Inflammatory macrophage treated with lipopolysaccharide for 4 hours (primary cell): ENCODE measurements around the gene WWP2.
"Not testable (repeated sequence)": the region's sequence is repeated elsewhere in the genome, so short reads cannot be mapped to it uniquely, and the experiment has no call there.

Experiments
- DNase-seq: peaks from one replicate; pipeline ENCODE4 v3.0.0-alpha.2; 2020

Gene WWP2

DNA sequence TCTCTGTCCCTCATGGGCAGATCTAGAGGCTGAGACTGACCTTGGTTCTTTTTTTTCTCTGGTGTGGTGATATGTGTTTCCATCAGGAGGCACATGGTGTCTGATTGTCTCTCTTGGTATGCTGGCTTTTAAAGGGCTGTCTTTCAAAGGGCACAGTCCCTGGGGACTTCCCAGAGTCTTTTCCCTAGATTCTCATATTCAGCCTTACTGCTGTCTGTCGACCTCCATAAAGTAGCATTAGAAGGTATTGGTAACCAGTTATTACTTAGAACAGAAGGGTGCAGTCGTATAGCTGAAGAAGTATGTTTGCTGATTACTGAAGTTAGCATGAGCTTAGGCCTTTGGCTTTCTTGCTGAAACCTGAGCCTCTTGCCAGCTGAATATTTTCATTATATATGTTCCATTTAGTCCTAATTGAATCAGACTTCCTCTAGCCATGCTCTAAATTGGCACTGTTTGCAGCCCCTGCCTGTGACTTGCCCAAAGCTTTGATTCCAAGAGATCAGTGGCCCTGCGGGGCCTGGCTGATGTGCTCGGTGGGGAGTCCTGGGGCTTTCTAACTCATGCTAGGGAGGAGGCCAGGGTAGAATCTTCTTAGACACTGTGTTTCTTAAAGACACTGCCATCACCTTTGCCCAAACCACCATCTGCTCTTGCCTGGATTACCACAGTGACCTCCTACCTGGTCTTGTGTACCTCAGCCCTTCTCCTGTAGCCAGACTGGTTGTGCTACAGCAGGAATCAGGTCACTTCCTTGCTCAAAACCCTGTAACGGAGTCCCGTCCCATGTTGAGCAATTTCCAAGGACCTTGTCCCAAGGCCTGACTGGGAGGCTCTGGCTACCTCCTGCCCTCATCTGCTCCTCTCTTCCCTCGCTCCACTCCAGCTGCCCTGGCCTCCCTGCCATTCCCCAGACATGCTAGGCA is 71.5 kb downstream of the WWP2 start:
- DNase-seq: no peak

DNA sequence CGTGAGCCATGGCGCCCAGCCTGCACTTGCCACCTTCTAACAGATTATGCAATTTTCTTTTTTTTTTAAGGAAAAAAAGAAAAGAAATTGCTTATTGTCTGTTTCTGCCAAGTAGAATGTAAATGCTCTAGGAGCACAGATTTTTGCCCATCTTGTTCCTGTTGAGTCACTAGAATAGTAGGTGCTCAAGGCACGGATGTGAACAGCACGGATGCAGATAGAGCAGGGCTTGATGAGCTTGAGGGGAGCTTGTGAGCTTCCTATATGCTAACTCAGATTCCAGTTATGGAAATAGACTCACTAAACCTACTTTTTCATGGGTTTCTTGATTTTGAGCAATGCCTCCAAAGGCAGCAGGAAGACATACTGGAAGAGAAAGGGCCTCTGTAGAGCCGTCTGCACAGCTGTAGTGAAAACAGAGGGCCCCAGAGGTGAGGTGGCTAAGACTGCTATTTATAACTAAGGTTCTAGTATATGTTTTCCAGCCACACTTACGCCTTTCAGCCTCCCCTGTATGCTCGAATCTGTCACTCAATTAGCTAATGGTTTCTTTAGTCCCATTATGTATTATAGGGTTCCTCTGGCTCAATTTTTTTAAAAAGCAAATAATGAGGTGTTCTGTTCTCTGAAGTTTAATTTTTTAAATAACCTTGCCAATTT is 72.8 kb downstream of the WWP2 start:
- DNase-seq: no peak

DNA sequence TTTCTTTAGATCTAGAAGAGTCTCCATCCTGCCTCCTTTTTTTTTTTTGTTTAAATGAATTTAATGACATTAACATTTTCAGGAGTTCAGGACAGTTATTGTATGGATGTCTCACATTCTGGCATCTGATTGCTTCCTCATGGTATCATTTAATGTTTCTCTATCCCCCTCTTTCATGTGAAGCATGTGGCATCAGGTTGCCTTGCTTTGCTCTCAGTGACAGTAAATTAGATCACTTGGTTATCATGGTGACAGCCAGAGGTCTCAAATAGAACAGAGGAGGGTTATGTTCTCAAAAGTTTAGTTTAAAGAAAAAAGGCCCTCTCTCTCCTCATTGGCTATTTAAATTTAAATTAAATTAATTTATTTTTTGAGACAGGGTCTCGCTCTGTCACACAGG is 74.1 kb downstream of the WWP2 start:
- DNase-seq: no peak

DNA sequence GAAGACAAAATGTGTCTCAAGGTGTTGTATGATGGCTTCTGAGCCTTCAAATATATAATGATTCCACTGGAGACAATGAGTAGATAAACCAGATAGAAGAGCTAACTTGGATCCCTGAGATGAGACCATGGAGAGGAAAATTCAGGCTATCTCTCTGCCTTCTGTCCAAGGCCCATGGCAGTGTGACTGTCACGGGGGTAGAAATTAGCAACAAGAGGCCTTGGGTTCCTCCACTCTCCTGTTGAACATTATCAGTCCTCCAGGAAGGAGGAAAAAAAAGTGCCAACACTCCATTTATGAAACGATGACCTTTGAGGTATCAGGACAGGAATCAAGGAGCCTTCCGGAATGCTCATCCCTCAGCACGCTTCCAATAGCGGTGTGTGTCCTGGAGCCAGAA is 75.2 kb downstream of the WWP2 start:
- DNase-seq: no peak

DNA sequence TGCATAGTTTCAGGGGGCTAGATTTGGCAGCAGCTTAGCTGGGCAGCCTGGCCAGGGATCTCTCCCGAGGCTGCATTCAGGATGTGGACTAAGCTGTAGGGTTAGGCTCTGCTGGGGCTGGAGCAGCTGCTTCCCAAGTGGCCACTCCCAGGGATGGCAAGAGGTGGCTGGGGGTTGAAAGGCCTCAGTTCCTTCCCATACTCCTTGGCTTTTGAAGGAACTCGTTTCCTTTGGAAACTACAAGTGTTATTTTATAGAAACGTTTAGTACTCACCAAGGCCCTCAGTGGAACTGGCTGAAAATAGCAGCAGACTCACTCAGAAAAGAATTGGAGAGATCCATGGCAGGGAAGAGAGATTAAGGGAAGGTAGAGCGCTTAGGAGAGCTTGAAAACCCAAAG is 76.4 kb downstream of the WWP2 start:
- DNase-seq: no peak

DNA sequence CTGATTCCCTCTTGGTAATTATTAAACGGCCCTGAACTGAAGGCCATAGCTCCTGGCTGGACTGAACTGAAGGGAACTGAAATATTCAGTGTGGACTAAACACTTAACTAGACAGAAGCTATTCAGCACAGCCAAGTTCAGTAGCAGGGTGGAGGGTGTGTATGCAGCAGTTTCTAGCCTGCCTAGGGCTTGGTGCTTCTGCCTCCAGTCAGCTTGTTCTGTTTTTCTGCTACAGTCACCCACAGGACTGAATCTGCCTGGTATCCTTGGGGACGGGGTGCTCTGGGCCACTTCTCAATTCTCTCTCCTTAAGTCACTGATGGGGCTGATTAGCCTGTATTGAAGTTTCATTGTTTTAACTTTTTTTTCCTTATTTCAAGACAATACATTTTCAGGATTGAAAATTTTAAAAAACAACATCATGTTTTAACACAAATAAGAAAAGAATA is 77.1 kb downstream of the WWP2 start:
- no peak for DNase-seq

DNA sequence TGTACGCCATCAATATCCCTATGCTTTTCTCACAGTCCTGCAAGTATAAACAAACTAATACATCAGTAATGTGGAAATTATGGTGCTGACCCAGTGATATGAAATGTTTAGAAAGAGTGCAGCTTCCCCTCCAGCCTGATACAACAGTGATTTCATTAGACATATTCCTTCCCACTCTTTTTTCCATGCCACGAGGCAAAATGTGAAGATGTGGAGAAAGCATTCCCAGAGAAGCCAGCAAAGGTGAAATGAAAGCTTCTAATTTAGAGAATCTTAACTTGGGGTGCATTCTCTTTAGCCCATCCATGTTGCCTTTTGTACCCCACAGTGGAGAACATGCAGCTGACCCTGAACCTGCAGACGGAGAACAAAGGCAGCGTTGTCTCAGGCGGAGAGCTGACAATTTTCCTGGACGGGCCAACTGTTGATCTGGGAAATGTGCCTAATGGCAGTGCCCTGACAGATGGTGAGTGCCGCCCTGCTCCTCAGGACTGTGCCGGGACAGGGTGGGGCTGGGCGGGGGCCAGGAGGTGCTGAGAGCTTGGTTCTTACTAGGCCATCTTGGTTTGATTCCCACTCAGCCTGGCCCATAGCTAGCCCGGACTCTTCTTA is 77.8 kb downstream of the WWP2 start:
- DNase-seq: no peak

DNA sequence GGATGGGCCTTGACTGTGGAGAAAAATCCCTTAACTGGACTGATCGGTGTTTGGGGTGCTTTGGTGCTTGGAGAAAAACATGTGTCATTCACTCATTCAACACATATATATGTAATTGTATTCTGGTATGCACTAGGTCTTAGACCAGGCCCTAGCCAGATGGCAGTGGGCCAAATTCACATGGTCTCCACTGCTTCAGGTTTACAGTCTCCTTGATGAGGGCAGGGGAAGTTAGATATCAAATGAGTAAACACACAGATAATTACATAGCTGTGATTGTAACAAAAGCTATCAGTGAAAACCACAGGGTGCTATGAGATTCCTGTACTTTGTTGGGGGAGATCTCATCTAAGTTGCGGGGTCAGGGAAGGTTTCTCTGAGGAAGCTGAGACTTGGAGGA is 78.8 kb downstream of the WWP2 start:
- DNase-seq: no peak

DNA sequence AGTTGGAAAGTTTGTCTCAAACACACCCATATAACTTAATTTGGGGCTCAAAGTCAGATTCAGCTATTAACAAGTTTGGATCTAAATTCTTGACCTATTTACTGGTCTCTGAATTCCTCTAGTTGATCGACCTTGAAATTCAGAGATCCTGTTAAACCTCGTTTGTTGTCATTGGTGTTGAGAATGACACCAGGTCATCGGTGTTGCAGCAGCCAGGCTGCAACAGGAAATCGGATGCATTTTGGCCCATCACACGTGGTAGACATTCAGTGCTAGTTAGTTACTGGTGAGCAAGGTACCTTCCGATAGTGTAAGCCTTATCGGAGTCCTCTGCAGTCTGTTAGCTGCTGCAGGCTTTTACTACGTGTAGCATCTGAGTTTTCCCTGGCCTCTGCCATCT is 82.3 kb downstream of the WWP2 start:
- DNase-seq: no peak

DNA sequence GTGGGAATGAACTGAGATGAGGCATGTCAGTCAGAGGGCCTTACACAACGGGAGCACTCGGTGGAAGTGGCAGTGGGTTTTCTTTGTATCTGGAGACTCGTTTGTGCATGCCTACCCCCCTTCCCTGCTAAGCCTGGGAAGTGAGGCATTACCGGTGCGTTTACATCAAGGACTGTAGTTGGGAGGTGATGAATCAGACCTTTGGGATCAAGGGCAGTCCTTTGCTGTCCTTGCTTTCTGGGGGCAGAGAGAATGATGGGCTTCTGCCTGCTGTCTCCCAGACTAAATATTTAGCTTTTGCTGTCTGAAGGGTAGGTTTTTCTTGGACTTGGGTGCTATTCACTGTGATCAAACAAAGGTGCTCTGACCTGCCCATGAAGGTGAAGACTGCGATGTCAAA is 83.0 kb downstream of the WWP2 start:
- DNase-seq: no peak

DNA sequence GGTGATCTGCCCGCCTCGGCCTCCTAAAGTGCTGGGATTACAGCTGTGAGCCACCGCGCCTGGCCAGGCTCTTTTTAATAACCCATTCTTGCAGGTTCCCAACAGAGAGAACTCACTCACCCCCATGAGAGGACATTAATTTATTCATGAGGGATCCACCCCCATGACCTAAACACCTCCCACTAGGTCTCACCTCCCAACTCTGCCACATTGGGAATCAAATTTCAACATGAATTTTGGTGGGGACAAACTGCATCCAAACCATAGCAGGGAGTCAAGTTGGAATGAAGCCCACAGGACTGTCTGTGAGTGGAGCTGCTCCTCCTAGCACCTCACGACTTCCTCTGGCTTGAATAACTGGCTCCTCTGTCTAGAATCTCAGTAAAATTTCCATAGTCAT is 85.5 kb downstream of the WWP2 start:
- DNase-seq: no peak

DNA sequence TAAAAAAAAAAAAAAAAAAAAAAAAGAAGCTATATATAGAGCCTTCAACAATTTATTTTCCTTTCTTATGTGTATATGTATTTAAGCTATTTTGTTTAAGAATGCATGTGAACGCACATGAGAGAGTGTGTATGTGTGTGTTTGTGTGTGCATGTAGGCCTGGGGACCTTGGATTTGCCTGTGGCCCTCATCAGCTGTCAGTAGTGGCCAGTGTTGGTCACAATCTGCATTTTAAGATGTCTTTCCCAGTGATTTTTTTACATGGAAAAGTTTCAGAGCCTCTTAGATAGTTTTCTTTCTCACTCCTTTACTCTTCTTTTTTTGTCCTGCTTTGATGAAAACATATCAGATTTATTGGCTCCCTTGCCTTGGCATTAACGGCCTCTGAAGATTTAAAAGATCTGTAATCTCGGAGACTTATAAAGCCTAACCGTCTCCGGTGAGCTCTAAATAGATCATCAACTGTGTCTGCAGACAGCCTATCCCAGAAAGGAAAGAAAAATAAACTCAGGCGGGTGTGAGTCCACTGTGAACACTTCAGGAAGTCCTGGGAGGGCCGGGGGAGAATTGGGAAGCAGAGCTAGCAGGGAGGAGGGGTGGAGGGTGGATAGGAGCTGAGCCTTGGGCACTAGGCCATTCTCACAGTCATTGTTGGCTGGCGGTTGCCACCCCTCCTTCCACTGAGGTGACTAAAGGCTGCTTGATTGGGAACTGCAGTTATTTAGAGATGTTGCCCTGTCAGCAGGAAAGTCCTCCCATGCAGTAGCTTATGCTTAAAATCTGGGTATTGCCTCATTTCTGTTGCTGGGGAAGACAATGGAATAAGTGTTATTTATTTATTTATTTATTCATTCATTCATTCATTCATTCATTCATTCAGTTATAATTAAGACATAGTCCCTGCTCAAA is 86.8 kb downstream of the WWP2 start:
- DNase-seq: peak; percentile 27

DNA sequence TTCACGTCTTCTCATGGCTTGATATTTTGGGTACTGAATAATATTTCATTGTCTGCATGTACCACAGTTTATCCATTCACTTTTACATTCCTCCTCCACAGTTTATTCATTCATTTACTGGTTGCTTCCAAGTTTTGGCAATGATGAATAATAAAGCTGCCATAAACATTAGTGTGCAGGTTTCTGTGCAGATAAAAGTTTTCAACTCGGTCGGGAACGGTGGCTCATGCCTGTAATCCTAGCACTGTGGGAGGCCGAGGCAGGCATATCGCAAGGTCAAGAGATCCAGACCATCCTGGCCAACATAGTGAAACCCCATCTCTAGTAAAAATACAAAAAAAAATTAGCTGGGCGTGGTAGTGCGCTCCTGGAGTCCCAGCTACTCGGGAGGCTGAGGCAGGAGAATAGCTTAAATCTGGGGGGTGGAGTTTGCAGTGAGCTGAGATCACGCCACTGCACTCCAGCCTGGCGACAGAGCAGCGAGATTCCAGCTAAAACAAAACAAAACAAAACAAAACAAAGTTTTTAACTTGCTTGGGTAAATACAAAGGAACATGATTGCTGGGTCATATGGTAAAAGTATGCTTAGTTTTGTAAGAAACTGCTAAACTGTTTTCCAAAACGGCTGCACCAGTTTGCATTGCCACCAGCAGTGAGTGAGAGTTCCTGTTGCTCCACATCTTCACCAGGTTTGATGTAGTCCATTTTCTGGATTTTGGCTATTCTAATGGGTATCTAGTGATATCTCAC is 89.5 kb downstream of the WWP2 start:
- DNase-seq: no peak

DNA sequence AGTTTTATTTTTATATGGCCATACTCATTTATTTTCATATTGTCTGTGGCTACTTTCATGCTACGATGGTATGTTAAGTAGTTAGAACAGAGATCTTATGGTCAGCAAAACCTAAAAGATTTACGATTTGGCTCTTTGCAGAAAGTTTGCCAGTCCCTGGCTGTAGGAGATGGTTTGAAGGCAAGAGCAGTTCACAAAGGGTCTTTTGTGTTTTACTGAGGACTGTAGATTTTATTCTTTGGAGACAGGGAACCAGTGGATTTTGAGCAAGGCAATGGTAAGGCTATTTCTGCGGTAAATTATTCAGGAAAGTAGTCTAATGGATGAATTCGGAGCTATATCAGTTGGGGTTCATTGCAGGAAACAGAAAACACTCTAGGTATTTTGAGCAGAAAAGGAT is 90.7 kb downstream of the WWP2 start:
- DNase-seq: no peak

DNA sequence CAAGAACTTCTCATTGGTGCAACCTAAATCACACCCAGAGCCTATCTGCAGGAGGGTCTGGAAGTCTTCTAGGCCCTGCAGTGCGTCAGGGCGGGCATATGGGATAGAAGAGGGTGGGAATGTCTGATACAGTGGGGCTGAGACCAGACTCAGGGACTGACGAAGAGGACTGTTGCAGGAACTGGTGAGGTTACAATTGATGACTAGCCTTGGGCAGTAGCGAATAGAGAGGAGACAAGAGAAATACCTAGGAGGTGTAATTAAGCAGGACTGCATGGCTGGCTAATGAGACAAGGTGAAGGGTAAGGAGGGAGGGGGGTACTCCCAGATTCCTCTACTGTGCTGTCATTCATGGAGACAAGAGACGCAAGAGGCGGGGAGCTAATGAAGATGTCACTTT is 91.3 kb downstream of the WWP2 start:
- DNase-seq: no peak

DNA sequence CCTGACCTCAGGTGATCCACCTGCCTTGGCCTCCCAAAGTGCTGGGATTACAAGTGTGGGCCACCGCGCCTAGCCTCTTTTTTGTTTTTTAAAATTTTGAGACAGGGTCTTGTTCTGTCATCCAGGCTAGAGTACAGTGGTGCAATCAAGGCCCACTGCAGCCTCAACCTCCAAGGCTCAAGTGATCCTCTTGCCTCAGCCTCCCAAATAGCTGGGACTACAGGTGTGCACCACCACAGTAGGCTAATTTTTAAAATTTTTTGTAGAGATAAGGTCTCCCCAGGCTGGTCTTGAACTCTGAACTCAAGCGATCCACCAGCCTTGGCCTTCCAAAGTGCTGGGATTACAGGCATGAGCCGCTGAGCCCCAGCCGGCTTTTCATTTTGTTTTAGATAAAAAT is 92.6 kb downstream of the WWP2 start:
- DNase-seq: not testable (repeated sequence)

DNA sequence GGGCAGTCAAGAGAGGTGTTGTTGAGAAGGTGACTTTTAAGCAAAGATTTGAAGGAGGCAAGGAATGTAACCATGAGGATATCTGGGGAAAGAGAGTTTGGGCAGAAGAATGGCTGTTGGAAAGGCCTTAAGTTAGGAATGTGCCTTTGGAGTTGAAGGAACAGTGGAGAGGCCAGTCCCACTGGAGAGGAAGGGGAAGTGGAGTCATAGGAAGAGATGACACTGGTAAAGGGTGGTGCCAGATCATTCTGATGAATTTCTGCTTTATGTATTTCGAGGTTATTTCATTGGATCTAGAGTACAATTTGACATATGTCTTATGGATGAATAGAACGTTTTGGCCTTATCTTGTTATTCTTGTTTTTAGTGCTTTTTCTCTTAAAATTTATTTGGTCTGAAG is 93.5 kb downstream of the WWP2 start:
- peak; percentile 31 for DNase-seq

DNA sequence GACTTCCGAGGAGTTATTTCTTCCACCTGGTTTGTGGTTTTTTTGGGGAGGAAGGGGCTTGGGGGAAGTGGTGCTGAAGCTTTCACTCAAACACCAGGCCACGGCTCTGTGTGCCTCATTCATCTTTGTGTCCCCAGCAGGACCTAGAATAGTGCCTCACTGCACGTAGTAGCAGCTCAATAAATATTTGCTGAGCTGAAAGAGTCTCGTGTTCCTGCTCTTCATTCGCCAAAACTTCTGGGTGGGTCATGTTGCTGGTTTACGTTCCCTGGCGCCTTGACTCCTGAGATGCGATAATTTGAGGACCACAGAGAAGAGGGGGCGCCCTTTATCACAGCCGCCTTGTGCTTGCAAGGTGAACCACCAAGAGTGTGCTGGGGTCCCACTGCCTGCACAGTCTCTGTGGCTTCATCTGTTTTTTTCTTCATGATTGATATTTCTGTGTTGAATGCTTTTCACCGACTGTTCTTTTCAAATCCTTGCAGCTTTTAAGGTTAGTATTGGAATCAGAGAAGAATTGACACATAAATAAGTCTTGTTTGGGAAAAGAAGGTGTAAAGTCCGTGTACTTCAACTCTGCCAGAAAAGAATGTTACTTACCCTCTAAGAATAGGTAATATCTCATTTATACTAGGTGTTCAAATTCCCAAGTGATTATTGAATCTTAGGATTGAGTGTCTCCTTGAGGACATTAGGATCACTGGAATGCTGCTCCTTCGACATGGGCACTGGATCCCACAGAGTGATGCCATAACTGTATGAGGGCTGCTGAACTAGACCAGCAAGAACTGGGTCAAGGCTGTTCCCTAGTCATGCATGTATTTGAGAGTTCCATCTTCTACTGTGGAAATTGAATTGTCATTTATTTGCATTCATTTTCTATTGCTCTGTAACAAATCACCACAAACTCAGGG is 96.3 kb downstream of the WWP2 start:
- DNase-seq: no peak

DNA sequence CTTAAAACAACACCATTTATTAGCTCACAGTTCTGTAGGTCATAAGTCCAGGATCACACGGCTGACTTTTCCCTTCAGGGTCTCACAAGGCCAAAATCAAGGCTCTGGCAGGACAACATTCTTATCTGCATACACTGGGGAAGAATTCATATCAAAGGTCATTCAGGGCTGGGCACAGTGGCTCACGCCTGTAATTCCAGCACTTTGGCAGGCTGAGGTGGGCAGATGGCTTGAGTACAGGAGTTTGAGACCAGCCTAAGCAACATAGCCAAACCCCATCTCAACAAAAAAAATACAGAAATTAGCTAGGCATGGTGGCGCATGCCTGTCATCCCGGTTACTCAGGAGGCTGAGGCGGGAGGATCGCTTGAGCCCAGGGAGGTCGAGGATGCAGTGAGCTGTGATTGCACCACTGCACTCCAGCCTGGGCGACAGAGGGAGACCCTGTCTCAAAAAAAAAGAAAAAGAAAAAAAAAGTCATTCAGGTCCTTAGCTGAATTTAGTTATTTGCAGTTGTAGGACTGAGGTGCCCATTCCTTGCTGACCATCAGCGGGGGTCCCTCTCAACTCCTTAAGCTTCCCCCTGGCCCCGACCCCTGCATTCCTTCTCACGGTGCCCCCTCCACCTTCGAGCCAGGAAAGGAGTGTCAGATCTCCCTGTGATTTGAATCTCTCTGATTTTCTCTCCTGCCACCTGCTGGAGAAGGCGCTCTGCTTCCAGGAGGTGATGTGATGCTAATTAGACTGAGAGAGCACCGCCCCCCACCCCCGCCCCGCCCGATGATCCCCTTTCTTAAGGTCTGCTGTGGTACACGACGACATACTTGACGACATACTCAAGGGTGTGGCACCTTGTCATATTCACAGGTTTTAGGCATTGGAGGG is 97.2 kb downstream of the WWP2 start:
- no peak for DNase-seq
